Left lung (tissue), 14 donors: Measurements from ENCODE around the gene CXCL1. TPM values are rescaled to one million over a fixed set of nuclear protein-coding genes. Genes with fewer than 3 reads are reported as not detected.

Experiments used
- ATAC-seq: fragments of 200-7000 bp; cut with Tn5 transposase; one replicate; pipeline ENCODE4 v1.9.1; 2020; ENCODE audit warnings: moderate library complexity
- DNase-seq, 4 donors: peaks; one replicate each; pipeline ENCODE4 v3.0.0-alpha.2; 2013 to 2020
- H3K27ac ChIP-seq, 2 donors: fragments of 200-600 bp; sonication (generic) in 1 of 2; one replicate each; pipeline versions ENCODE4 v1.5.0 to v1.8.0; 2020 to 2021
- H3K27me3 ChIP-seq, 2 donors: fragments of 200-600 bp; sonication (generic) in 1 of 2; one replicate each; pipeline versions ENCODE4 v1.5.0 to v1.8.0; 2020 to 2021
- H3K36me3 ChIP-seq, 2 donors: fragments of 200-600 bp; sonication (generic) in 1 of 2; one replicate each; pipeline versions ENCODE4 v1.5.0 to v1.8.0; 2020 to 2021
- H3K4me1 ChIP-seq, 2 donors: fragments of 200-600 bp; one replicate each; pipeline ENCODE4 v1.8.0; 2021
- H3K4me3 ChIP-seq, 2 donors: fragments of 200-600 bp; sonication (generic) in 1 of 2; one replicate each; pipeline versions ENCODE4 v1.5.0 to v1.8.0; 2020 to 2021; ENCODE audit warnings: mild to moderate bottlenecking in 1 of 2
- H3K9me3 ChIP-seq, 2 donors: fragments of 200-600 bp; sonication (generic) in 1 of 2; one replicate each; pipeline versions ENCODE4 v1.5.0 to v1.8.0; 2020 to 2021
- intact Hi-C, 2 donors: fragments of 100-400 bp; cut with DNase I; formaldehyde crosslinking; loops; one replicate each; pipeline versions ENCODE4 v1.11.2 to v1.14.2; 2022
- long read RNA-seq, 12 donors: library from polyadenylated mRNA in 2 of 12; unstranded in 2 of 12; transcript quantifications; one replicate each; pipeline ENCODE4 v2.0.0 and lab custom pipeline, GENCODE V29; 2019 to 2026
- polyA plus RNA-seq, 6 donors: library from polyadenylated mRNA; unstranded; fragments of 120-200 nt; gene quantifications; one replicate each; pipeline ENCODE4 v1.2.1, GENCODE V29; 2013; ENCODE audit not compliant: insufficient read length in 6 of 6
- total RNA-seq, 2 donors: library from RNA; stranded (reverse); fragmentation: NEBNext Ultra II Directional; extraction: Animal tissue kit (Norgen Biotek cat#: 25700); gene quantifications; one replicate each; pipeline ENCODE4 v1.2.1, GENCODE V29; 2021
- TF ChIP-seq, protein P1 (sequence below), 2 donors: fragments of 200-600 bp; sonication (generic) in 1 of 2; IDR thresholded peaks; one replicate each; pipeline versions ENCODE4 v1.5.0 to v1.8.0; 2021; ENCODE audit warnings: antibody characterized with exemption in 2 of 2
- donor health status: DM: no; HTN: yes; CAD: no.
- donor health status: DM: no; HTN: no; CAD: no.

Gene CXCL1
- 10 to 100 TPM in 1 of 2 donors, 1 to 10 TPM in 1; 4.1 to 39.0 TPM for total RNA-seq
- 1 to 10 TPM in 5 of 6 donors, under 1 TPM in 1; 0.83 to 2.6 (median 2.1) TPM for polyA plus RNA-seq
- long read RNA-seq, donor 1, partial matches to known transcripts = 147 of 147 reads
- long read RNA-seq, donor 1, other reads (novel, unspliced or antisense) = 0 of 147 reads
- long read RNA-seq, donor 2 = 0 reads
- long read RNA-seq, donor 3 = 0 reads
- long read RNA-seq, donor 4, partial matches to known transcripts = 0 of 2 reads
- long read RNA-seq, donor 4, other reads (novel, unspliced or antisense) = 0 of 2 reads
- long read RNA-seq, donor 5 = 0 reads
- long read RNA-seq, donor 6, partial matches to known transcripts = 0 of 57 reads
- long read RNA-seq, donor 6, other reads (novel, unspliced or antisense) = 54 of 57 reads
- long read RNA-seq, donor 7, partial matches to known transcripts = 0 of 1 reads
- long read RNA-seq, donor 7, other reads (novel, unspliced or antisense) = 0 of 1 reads
- long read RNA-seq, donor 8 = 0 reads
- long read RNA-seq, donor 9 = 0 reads
- long read RNA-seq, donor 10, transcript CXCL1-201 (4 exons, 1,097 nt) = major isoform, 39 of 43 reads
- long read RNA-seq, donor 10, partial matches to known transcripts = 1 of 43 reads
- long read RNA-seq, donor 10, other reads (novel, unspliced or antisense) = 2 of 43 reads
- long read RNA-seq, donor 11 = 0 reads
- long read RNA-seq, donor 12 = 0 reads

DNA sequence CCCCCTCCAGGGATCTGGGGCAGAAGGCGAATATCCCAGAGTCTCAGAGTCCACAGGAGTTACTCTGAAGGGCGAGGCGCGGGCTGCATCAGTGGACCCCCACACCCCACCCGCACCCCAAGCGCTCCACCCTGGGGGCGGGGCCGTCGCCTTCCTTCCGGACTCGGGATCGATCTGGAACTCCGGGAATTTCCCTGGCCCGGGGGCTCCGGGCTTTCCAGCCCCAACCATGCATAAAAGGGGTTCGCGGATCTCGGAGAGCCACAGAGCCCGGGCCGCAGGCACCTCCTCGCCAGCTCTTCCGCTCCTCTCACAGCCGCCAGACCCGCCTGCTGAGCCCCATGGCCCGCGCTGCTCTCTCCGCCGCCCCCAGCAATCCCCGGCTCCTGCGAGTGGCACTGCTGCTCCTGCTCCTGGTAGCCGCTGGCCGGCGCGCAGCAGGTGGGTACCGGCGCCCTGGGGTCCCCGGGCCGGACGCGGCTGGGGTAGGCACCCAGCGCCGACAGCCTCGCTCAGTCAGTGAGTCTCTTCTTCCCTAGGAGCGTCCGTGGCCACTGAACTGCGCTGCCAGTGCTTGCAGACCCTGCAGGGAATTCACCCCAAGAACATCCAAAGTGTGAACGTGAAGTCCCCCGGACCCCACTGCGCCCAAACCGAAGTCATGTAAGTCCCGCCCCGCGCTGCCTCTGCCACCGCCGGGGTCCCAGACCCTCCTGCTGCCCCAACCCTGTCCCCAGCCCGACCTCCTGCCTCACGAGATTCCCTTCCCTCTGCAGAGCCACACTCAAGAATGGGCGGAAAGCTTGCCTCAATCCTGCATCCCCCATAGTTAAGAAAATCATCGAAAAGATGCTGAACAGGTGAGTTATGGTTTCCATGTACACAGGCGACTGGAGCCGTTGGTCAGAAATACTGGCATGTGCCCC is at the start of gene CXCL1:
CXCL1 (plus strand) TSS at position 264 of the 926 bp plus-strand sequence; CDS start at position 342, 78 bp downstream.
- H3K4me1 ChIP-seq = peaks cover 0 to 76% of the 10 kb centered on the region in 2 donors
- peak within 1 kb of the TSS; percentile 46 to 57 for H3K4me3 ChIP-seq
- H3K27me3 ChIP-seq = no peaks in the 10 kb centered on the region
- DNase-seq (peak in 3 of 4 donors; percentile 28 to 89 (median 50)), ATAC-seq (peak; percentile 62)
- H3K9me3 ChIP-seq = no peaks in the 10 kb centered on the region
- intact Hi-C loops = no loop called here
- no peaks in the 10 kb centered on the region for H3K36me3 ChIP-seq
- peak within 1 kb of the TSS; percentile 22 to 94 for H3K27ac ChIP-seq
- TF ChIP-seq, protein P1, sequence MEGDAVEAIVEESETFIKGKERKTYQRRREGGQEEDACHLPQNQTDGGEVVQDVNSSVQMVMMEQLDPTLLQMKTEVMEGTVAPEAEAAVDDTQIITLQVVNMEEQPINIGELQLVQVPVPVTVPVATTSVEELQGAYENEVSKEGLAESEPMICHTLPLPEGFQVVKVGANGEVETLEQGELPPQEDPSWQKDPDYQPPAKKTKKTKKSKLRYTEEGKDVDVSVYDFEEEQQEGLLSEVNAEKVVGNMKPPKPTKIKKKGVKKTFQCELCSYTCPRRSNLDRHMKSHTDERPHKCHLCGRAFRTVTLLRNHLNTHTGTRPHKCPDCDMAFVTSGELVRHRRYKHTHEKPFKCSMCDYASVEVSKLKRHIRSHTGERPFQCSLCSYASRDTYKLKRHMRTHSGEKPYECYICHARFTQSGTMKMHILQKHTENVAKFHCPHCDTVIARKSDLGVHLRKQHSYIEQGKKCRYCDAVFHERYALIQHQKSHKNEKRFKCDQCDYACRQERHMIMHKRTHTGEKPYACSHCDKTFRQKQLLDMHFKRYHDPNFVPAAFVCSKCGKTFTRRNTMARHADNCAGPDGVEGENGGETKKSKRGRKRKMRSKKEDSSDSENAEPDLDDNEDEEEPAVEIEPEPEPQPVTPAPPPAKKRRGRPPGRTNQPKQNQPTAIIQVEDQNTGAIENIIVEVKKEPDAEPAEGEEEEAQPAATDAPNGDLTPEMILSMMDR (IDR thresholded peaks at IDR 0.05) = no peak

DNA sequence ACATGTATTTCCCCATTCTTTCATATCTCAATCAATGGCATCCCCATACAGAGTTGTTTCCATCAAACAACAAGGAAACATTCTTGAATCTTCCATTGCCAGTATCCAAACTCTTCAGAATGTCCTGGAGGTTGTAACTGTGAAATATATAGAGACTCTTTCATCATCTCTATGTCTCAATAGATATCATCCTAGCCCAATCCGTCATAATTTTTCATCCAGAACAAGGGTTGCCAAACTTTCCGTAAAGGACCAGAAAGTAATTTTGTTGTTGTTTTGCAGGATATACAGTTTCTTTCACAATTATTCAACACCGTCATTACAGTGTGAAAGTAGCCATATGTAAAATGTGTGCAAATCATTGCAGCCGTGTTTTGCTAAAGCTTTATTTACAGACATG is 47.9 kb upstream of the CXCL1 start:
- intact Hi-C loops = no loop called here
- no peak overlapping the region for H3K27ac ChIP-seq
- H3K9me3 ChIP-seq = no peaks in the 10 kb centered on the region
- ATAC-seq = no peak
- H3K4me3 ChIP-seq = no peak overlapping the region
- peaks cover 0 to 22% of the 10 kb centered on the region in 2 donors for H3K4me1 ChIP-seq
- no peak for DNase-seq
- H3K36me3 ChIP-seq = no peaks in the 10 kb centered on the region
- H3K27me3 ChIP-seq = no peaks in the 10 kb centered on the region
- TF ChIP-seq, protein P1 (IDR thresholded peaks at IDR 0.05) = no peak

DNA sequence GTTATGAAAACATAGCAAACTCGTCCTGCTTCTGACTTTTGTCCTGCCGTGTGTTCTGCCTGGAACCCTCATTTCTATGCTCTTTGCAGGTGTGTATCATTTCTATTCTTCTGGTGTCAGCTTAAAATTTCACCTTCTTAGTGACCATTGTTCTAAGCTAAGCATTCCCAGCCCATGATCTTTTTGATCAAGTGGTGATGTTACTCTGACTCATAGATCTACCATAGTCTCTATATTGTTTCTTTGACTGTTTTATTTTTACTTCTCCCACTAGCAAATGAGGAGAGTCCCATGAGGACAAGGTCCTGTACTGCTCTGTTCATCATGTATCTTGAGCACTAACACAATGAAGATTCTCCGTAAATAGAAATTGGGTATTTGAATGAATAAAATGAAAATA is 46.8 kb upstream of the CXCL1 start:
- TF ChIP-seq, protein P1 (IDR thresholded peaks at IDR 0.05) = no peak
- ATAC-seq (no peak), DNase-seq (no peak)
- Histone ChIP-seq H3K27me3 (no peaks in the 10 kb centered on the region), H3K9me3 (peaks cover 0 to 2% of the 10 kb centered on the region in 2 donors), H3K4me3 (no peak overlapping the region), H3K4me1 (peaks cover 0 to 13% of the 10 kb centered on the region in 2 donors), H3K36me3 (no peaks in the 10 kb centered on the region), H3K27ac (no peak overlapping the region)
- intact Hi-C loops = no loop called here

DNA sequence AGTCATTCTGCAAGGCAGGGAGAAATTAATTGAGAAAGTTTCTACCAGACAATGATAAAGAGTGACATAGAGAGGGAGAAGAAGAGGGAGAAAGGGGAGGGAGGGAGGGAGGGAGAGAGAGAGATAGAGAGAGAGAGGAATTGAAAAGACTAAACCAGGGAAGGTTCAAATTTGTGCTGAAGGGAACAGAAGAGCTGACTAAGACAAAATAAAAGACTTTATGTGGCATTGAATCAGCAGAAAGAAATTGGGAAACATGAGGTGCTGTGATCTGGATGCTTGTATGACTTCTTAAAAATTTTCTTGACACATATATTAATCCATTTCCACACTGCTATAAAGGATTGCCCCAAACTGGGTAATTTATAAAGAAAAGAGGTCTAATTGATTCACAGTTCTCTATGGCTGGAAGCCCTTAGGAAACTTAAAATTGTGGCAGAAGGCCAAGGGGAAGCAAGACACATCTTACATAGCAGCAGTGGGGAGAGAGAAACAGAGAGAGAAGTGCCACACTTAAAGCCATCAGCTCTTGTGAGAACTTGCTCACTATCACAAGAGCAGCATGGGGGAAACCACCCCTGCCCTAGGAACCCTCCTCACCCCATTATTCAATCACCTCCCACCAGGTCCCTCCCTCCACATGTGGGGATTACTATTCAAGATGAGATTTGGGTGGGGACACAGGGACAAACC is 46.2 kb upstream of the CXCL1 start:
- intact Hi-C loops = no loop called here
- H3K9me3 ChIP-seq = peaks cover 0 to 5% of the 10 kb centered on the region in 2 donors
- H3K36me3 ChIP-seq = no peaks in the 10 kb centered on the region
- peak overlapping the region in 1 of 2 donors; percentile 40 for H3K27ac ChIP-seq
- TF ChIP-seq, protein P1 (IDR thresholded peaks at IDR 0.05) = no peak
- no peak overlapping the region for H3K4me3 ChIP-seq
- peaks cover 0 to 13% of the 10 kb centered on the region in 2 donors for H3K4me1 ChIP-seq
- H3K27me3 ChIP-seq = no peaks in the 10 kb centered on the region
- peak; percentile 36 for ATAC-seq
- no peak for DNase-seq
